ENCODE results near the gene MEIS2. TPM values are rescaled to one million over a fixed set of nuclear protein-coding genes. Genes with fewer than 3 reads are reported as not detected.

The MEIS2 gene
- total and polyA plus RNA-seq, 2 experiments from 2014 or later: 0.27 TPM; not detected in 1

GRCh38 chr15:37031198-37031597, 69.2 kb downstream of the MEIS2 start:
- Mint-ChIP-seq H3K36me3 (ENCODE audit: low read depth) (no peaks in the 10 kb centered on the region), H3K4me1 (peaks cover 21% of the 10 kb centered on the region), H3K4me3 (no peak overlapping the region), H3K9me3 (no peaks in the 10 kb centered on the region), H3K27ac (no peak overlapping the region), H3K27me3 (ENCODE audit: insufficient read depth, low read depth, poor library complexity) (peaks cover 1% of the 10 kb centered on the region)
- Histone ChIP-seq H3K36me3 (ENCODE audit: insufficient read depth) (no peaks in the 10 kb centered on the region), H3K9me2 (ENCODE audit: insufficient read depth) (no peaks in the 10 kb centered on the region), H2AFZ (no peak overlapping the region), H3K4me1 (ENCODE audit: insufficient read depth) (peaks cover 19% of the 10 kb centered on the region), H3F3A (replicated peaks; ENCODE audit: low read depth) (no peaks in the 10 kb centered on the region), H3K79me2 (replicated peaks; ENCODE audit: insufficient read depth) (no peaks in the 10 kb centered on the region), H4K20me1 (replicated peaks; ENCODE audit: insufficient read depth) (no peaks in the 10 kb centered on the region), H3K4me3 (no peak overlapping the region), H3K27me3 (ENCODE audit: insufficient read depth) (no peaks in the 10 kb centered on the region), H3K4me2 (no peak overlapping the region), H3K27ac (ENCODE audit: low read depth) (no peak overlapping the region)
- ATAC-seq (no peak), DNase-seq (ENCODE audit: low spot score) (no peak)
- TF ChIP-seq CTCF (conservative IDR thresholded peaks at IDR 0.05; ENCODE audit: low read depth in 2 of 2): no peak
- TF ChIP-seq ETS1 (IDR thresholded peaks at IDR 0.05): no peak
- no peak for TF ChIP-seq EZH2 (IDR thresholded peaks at IDR 0.05; ENCODE audit: low read depth, unreplicated experiment)
- TF ChIP-seq ZNF114 (CRISPR knock-in tag; IDR thresholded peaks at IDR 0.05): no peak
- TF ChIP-seq NANOG (IDR thresholded peaks at IDR 0.05; ENCODE audit: borderline replicate concordance): no peak
- no peak for TF ChIP-seq ZNF462 (CRISPR knock-in tag; IDR thresholded peaks at IDR 0.05)
- TF ChIP-seq REST (IDR thresholded peaks at IDR 0.05; ENCODE audit: unreplicated experiment): no peak
- TF ChIP-seq POLR2AphosphoS5 (IDR thresholded peaks at IDR 0.05; ENCODE audit: low read depth): no peak
- TF ChIP-seq JUNB (IDR thresholded peaks at IDR 0.05; ENCODE audit: unreplicated experiment): no peak
- TF ChIP-seq CREB1 (CRISPR knock-in tag; IDR thresholded peaks at IDR 0.05; ENCODE audit: low read depth): no peak
- TF ChIP-seq EZH2phosphoT487 (IDR thresholded peaks at IDR 0.05; ENCODE audit: unreplicated experiment): no peak
- no peak for TF ChIP-seq ZNF331 (CRISPR knock-in tag; IDR thresholded peaks at IDR 0.05; ENCODE audit: low read depth)
